ENCODE measurements around the gene ARRDC5.
"Not testable (repeated sequence)": the region's sequence is repeated elsewhere in the genome, so short reads cannot be mapped to it uniquely, and the experiment has no call there.

Gene ARRDC5

GRCh38 chr19:4878491-4878968, 24.2 kb downstream of the ARRDC5 start:
- Histone ChIP-seq H3K27me3 (ENCODE audit: control insufficient read depth, insufficient read depth, low read length) (no peaks in the 10 kb centered on the region), H3K36me3 (ENCODE audit: control insufficient read depth, insufficient read depth, low read length) (no peaks in the 10 kb centered on the region), H3K4me1 (ENCODE audit: control insufficient read depth, insufficient read depth, low read length) (peaks cover 5% of the 10 kb centered on the region), H3K9ac (ENCODE audit: low read length) (no peak overlapping the region), H3K27ac (ENCODE audit: low read depth, low read length) (peak overlapping the region; percentile 77), H3K4me3 (ENCODE audit: low read length) (no peak overlapping the region)

- peak overlapping the region; percentile 77 for H3K27ac ChIP-seq (ENCODE audit: low read depth, low read length)
- H3K27me3 ChIP-seq (ENCODE audit: control insufficient read depth, insufficient read depth, low read length), result no peaks in the 10 kb centered on the region
- H3K4me1 ChIP-seq (ENCODE audit: control insufficient read depth, insufficient read depth, low read length), result peaks cover 5% of the 10 kb centered on the region
- H3K4me3 ChIP-seq (ENCODE audit: low read length), result no peak overlapping the region
- H3K9ac ChIP-seq (ENCODE audit: low read length), result no peak overlapping the region
- H3K36me3 ChIP-seq (ENCODE audit: control insufficient read depth, insufficient read depth, low read length), result no peaks in the 10 kb centered on the region
These were observed 24.8 kb downstream of the ARRDC5 start for GRCh38 chr19:4877753-4878490.

DNA sequence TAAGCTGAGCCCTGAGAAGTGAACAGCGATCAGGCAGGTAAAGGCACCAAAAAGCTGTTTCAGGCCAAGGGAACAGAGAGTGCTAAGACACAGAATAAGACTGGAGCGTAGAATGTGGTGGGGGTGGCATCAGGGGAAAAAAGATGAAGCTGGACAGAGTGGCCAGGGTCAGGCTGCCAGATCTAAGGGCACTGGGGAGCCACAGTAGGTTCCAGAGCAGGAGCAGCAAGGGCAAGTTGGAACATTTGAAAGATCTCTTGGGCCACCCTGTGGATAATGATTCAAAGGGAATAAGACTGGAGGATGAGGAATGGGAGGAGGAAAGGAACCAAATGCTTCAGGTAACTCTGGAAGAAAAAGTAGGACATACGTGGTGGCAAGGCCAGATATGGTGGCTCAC, 28.8 kb downstream of the ARRDC5 start:
- Histone ChIP-seq H3K9ac (ENCODE audit: low read length) (no peak overlapping the region), H3K4me1 (ENCODE audit: control insufficient read depth, insufficient read depth, low read length) (peaks cover 5% of the 10 kb centered on the region), H3K27ac (ENCODE audit: low read depth, low read length) (no peak overlapping the region), H3K27me3 (ENCODE audit: control insufficient read depth, insufficient read depth, low read length) (no peaks in the 10 kb centered on the region), H3K4me3 (ENCODE audit: low read length) (no peak overlapping the region), H3K36me3 (ENCODE audit: control insufficient read depth, insufficient read depth, low read length) (no peaks in the 10 kb centered on the region)

GRCh38 chr19:4871711-4872110, 31.0 kb downstream of the ARRDC5 start:
- no peaks in the 10 kb centered on the region for H3K36me3 ChIP-seq (ENCODE audit: control insufficient read depth, insufficient read depth, low read length)
- H3K27me3 ChIP-seq (ENCODE audit: control insufficient read depth, insufficient read depth, low read length), result no peaks in the 10 kb centered on the region
- H3K4me3 ChIP-seq (ENCODE audit: low read length), result no peak overlapping the region
- no peak overlapping the region for H3K27ac ChIP-seq (ENCODE audit: low read depth, low read length)
- H3K4me1 ChIP-seq (ENCODE audit: control insufficient read depth, insufficient read depth, low read length), result peaks cover 1% of the 10 kb centered on the region
- no peak overlapping the region for H3K9ac ChIP-seq (ENCODE audit: low read length)

DNA sequence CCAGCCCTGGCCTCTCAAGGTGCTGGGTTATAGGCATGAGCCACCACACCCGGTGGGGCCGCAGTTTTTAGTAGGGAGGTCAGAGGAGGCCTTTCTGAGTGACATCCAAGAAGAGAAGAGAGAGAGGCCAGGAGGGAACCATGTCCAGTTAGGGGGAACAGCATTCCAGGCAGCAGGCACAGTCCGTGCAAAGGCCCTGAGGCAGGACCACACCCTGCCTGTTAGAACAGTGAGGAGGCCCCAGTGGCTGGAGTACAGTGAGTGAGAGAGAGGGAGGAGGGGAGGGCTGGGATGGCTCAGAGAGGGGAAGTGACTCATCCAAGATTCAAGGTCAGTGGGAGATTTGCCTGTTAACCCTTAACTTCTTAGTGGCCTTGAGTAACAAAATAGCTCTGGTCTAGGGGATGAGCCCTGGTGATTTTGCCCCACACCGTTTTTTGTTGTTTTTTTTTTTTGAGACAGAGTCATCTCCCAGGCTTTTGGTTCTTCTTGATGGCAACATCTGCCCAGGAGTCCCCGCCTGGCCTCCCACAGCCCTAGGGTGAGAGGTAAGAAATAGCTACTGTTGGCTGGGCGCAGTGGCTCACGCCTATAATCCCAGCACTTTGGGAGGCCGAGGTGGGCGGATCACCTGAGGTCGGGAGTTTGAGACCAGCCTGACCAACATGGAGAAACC, 32.5 kb downstream of the ARRDC5 start:
- H3K27ac ChIP-seq (ENCODE audit: low read depth, low read length), result no peak overlapping the region
- no peaks in the 10 kb centered on the region for H3K36me3 ChIP-seq (ENCODE audit: control insufficient read depth, insufficient read depth, low read length)
- H3K27me3 ChIP-seq (ENCODE audit: control insufficient read depth, insufficient read depth, low read length), result no peaks in the 10 kb centered on the region
- H3K9ac ChIP-seq (ENCODE audit: low read length), result no peak overlapping the region
- H3K4me1 ChIP-seq (ENCODE audit: control insufficient read depth, insufficient read depth, low read length), result peaks cover 4% of the 10 kb centered on the region
- no peak overlapping the region for H3K4me3 ChIP-seq (ENCODE audit: low read length)

DNA sequence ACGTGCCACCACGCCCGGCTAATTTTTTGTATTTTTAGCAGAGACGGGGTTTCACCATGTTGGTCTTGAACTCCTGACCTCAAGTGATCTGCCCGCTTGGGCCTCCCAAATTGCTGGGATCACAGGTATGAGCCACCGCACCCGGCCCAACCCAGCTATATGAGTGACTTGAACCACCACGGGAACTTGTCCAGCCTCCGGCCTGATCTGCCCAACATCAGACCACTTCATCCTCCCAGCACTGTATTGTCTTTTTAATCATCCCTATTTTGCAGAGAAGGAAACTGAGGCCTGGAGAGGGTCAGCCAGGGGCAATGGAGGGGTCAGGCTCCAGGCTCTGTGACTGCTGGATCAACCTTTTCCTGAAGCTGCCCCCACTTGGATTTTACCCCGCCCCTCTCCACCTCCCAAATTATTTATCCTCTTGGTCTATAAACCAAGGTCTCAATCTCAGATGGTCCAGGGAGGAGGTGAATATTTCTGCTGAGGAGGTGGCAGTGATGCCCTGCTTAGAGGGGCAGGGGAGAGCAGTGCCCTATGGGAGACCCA, 34.3 kb downstream of the ARRDC5 start:
- H3K4me1 ChIP-seq (ENCODE audit: control insufficient read depth, insufficient read depth, low read length), result peaks cover 4% of the 10 kb centered on the region
- no peaks in the 10 kb centered on the region for H3K36me3 ChIP-seq (ENCODE audit: control insufficient read depth, insufficient read depth, low read length)
- no peaks in the 10 kb centered on the region for H3K27me3 ChIP-seq (ENCODE audit: control insufficient read depth, insufficient read depth, low read length)
- H3K9ac ChIP-seq (ENCODE audit: low read length), result no peak overlapping the region
- peak overlapping the region; percentile 83 for H3K4me3 ChIP-seq (ENCODE audit: low read length)
- no peak overlapping the region for H3K27ac ChIP-seq (ENCODE audit: low read depth, low read length)

GRCh38 chr19:4867534-4868285, 35.0 kb downstream of the ARRDC5 start, which contains the start of gene PLIN3:
Gene PLIN3, minus strand, starts transcription at chr19:4867667. Its CDS starts 6,273 bp downstream, at chr19:4861394.
- no peaks in the 10 kb centered on the region for H3K36me3 ChIP-seq (ENCODE audit: control insufficient read depth, insufficient read depth, low read length)
- peak within 1 kb of the TSS; percentile 83 for H3K4me3 ChIP-seq (ENCODE audit: low read length)
- no peaks in the 10 kb centered on the region for H3K27me3 ChIP-seq (ENCODE audit: control insufficient read depth, insufficient read depth, low read length)
- peak within 1 kb of the TSS; percentile 86 for H3K9ac ChIP-seq (ENCODE audit: low read length)
- peak within 1 kb of the TSS; percentile 76 for H3K27ac ChIP-seq (ENCODE audit: low read depth, low read length)
- H3K4me1 ChIP-seq (ENCODE audit: control insufficient read depth, insufficient read depth, low read length), result peaks cover 4% of the 10 kb centered on the region

DNA sequence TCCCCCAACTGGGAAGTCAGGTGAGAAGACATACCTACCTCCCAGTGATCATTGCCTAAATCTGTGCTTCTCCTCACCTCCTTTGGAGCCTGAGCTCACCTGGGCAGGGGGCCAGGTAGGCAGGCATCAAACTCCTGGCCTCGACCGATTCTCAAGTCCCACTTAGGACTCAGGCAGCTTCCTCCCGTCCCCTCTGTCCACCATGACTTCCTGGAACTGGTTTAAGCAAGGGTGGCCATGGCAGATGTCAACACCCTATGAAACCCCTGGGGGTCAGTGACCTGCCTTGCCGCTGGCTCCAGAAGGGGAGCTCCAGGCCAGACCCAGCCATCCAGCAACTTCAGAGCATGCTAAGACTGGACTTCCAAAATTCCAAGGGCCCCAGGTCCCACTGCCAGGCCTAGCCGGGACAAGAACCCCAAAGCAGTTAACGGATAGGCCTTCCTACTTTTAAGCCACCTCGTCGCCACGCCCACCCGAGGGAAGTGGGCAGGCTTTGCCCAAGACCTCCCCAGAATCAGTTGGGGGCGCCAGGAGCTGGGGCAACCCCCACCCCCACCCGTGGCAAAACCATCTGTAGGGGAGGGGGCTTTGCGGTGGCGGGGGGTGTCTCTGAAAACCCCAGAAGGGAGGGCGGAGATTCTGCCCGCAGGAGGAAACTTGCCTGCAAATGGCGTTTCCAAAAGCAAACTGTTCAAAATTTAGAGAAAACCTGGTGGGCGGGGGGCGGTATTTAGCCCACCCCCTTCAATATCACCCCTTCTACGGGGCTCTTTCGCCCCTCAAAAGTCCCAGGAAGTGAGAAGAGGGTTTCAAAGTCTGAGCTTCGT, 35.9 kb downstream of the ARRDC5 start:
- H3K27ac ChIP-seq (ENCODE audit: low read depth, low read length), result peak overlapping the region; percentile 75
- H3K36me3 ChIP-seq (ENCODE audit: control insufficient read depth, insufficient read depth, low read length), result no peaks in the 10 kb centered on the region
- peak overlapping the region; percentile 83 for H3K4me3 ChIP-seq (ENCODE audit: low read length)
- peaks cover 4% of the 10 kb centered on the region for H3K4me1 ChIP-seq (ENCODE audit: control insufficient read depth, insufficient read depth, low read length)
- H3K27me3 ChIP-seq (ENCODE audit: control insufficient read depth, insufficient read depth, low read length), result no peaks in the 10 kb centered on the region
- H3K9ac ChIP-seq (ENCODE audit: low read length), result peak overlapping the region; percentile 86

- no peak overlapping the region for H3K27ac ChIP-seq (ENCODE audit: low read depth, low read length)
- H3K27me3 ChIP-seq (ENCODE audit: control insufficient read depth, insufficient read depth, low read length), result no peaks in the 10 kb centered on the region
- H3K4me1 ChIP-seq (ENCODE audit: control insufficient read depth, insufficient read depth, low read length), result no peaks in the 10 kb centered on the region
- no peak overlapping the region for H3K9ac ChIP-seq (ENCODE audit: low read length)
- no peak overlapping the region for H3K4me3 ChIP-seq (ENCODE audit: low read length)
- peaks cover 10% of the 10 kb centered on the region for H3K36me3 ChIP-seq (ENCODE audit: control insufficient read depth, insufficient read depth, low read length)
These were observed 41.5 kb downstream of the ARRDC5 start for GRCh38 chr19:4861147-4861546.

DNA sequence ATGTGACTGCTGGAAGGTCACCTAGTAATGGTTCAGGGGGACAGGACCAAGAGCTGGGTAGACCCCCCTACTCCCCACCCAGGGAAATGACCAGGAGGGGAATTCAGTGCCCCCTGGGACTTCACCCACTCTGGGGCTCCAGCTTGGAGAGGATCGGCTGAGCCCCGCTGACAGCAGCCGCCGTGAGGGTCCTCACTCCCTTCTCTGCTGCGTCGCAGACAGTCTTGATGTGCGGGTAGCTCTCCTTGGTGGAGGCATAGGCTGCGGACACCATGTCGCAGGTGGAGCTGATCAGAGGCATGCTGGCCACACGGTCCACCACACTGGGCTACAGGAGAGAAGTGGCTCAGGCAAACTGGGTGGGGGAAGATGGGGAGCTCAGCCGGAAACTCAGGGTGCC, 43.0 kb downstream of the ARRDC5 start:
- H3K9ac ChIP-seq (ENCODE audit: low read length), result no peak overlapping the region
- H3K27ac ChIP-seq (ENCODE audit: low read depth, low read length), result no peak overlapping the region
- H3K36me3 ChIP-seq (ENCODE audit: control insufficient read depth, insufficient read depth, low read length), result peaks cover 12% of the 10 kb centered on the region

DNA sequence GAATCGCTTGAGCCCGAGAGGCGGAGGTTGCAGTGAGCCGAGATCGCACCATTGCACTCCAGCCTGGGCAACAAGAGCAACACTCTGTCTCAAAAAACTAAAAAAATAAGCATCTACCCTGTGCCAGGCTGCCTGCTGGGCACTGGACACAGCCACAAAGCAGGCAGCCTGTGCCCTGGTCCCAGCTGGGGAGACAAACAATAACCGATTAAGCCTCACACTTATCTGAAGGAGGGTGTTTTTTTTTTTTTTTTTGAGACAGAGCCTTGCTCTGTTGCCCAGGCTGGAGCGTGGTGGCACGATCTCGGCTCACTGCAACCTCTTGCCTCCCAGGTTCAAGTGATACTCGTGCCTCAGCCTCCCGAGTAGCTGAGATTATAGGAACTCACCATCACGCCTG, 46.2 kb downstream of the ARRDC5 start:
- not testable (repeated sequence) for H3K4me3 ChIP-seq (ENCODE audit: low read length); H3K27me3 ChIP-seq (ENCODE audit: control insufficient read depth, insufficient read depth, low read length); H3K4me1 ChIP-seq (ENCODE audit: control insufficient read depth, insufficient read depth, low read length); H3K27ac ChIP-seq (ENCODE audit: low read depth, low read length); H3K9ac ChIP-seq (ENCODE audit: low read length)
- H3K36me3 ChIP-seq (ENCODE audit: control insufficient read depth, insufficient read depth, low read length), result peaks cover 14% of the 10 kb centered on the region

More for the DNA sequence above, 43.0 kb downstream of the ARRDC5 start:
- H3K27me3 ChIP-seq (ENCODE audit: control insufficient read depth, insufficient read depth, low read length), result no peaks in the 10 kb centered on the region
- H3K4me1 ChIP-seq (ENCODE audit: control insufficient read depth, insufficient read depth, low read length), result no peaks in the 10 kb centered on the region
- H3K4me3 ChIP-seq (ENCODE audit: low read length), result no peak overlapping the region
